SU-DHL-6 (cell line): ENCODE measurements around the gene SIDT2.

Experiments used
- H2AFZ ChIP-seq: fragments of 200-600 bp; sonication (generic); 2 replicates; pipeline ENCODE4 v1.6.1; 2014; ENCODE audit warnings: low read depth, mild to moderate bottlenecking, moderate library complexity, mixed read lengths, antibody characterized with exemption, low read length; ENCODE audit not compliant: severe bottlenecking
- H3F3A ChIP-seq: fragments of 200-600 bp; shearing (Covaris generic); 2 replicates; pipeline ENCODE4 v1.6.0; 2016; ENCODE audit warnings: antibody characterized with exemption, mild to moderate bottlenecking; ENCODE audit not compliant: insufficient read depth
- H3K27ac ChIP-seq: fragments of 200-600 bp; sonication (generic); 2 replicates; pipeline ENCODE4 v1.5.1; 2016; ENCODE audit warnings: low read depth, mild to moderate bottlenecking, low read length, moderate library complexity, mixed read lengths
- H3K27me3 ChIP-seq: fragments of 200-600 bp; sonication (generic), shearing (Covaris generic); 2 replicates; pipeline ENCODE4 v1.6.0; 2014; ENCODE audit warnings: mild to moderate bottlenecking, low read length
- H3K36me3 ChIP-seq: fragments of 200-600 bp; sonication (generic); 2 replicates; pipeline ENCODE4 v1.6.1; 2014; ENCODE audit warnings: mild to moderate bottlenecking, low read length, mixed read lengths
- H3K4me2 ChIP-seq: fragments of 300-600, 200-600 bp; shearing (Covaris generic), sonication (generic); 2 replicates; pipeline ENCODE4 v1.6.0; 2014; ENCODE audit warnings: low read length, low read depth, mild to moderate bottlenecking; ENCODE audit not compliant: poor library complexity, severe bottlenecking
- H3K4me3 ChIP-seq: fragments of 200-600 bp; sonication (generic); 2 replicates; pipeline ENCODE4 v1.5.1; 2014; ENCODE audit warnings: antibody characterized with exemption, low read length, mild to moderate bottlenecking, mixed read lengths; ENCODE audit not compliant: insufficient read depth, poor library complexity, severe bottlenecking
- H3K79me2 ChIP-seq: fragments of 200-600 bp; sonication (generic); 2 replicates; pipeline ENCODE4 v1.6.1; 2014; ENCODE audit warnings: mild to moderate bottlenecking, low read length, moderate library complexity; ENCODE audit not compliant: insufficient read depth
- H3K9ac ChIP-seq: fragments of 200-600 bp; sonication (generic); 2 replicates; pipeline ENCODE4 v1.7.0; 2014; ENCODE audit warnings: mild to moderate bottlenecking, low read length
- H3K9me2 ChIP-seq: fragments of 200-600 bp; sonication (generic); replicated peaks from 2 replicates; pipeline ENCODE4 v1.6.1; 2014; ENCODE audit warnings: low read length; ENCODE audit not compliant: insufficient read depth
- H3K9me3 ChIP-seq: fragments of 200-600 bp; sonication (generic); 2 replicates; pipeline ENCODE4 v1.6.1; 2014; ENCODE audit warnings: low read length, mixed read lengths; ENCODE audit not compliant: insufficient read depth
- H4K20me1 ChIP-seq: fragments of 200-600 bp; sonication (generic); 2 replicates; pipeline ENCODE4 v1.6.1; 2014; ENCODE audit warnings: low read depth, mild to moderate bottlenecking, antibody characterized with exemption, low read length, moderate library complexity, mixed read lengths
- CTCF ChIP-seq: fragments of 200-600 bp; sonication (generic); IDR thresholded peaks from one replicate; pipeline ENCODE4 v1.5.1; 2017; ENCODE audit warnings: antibody characterized with exemption, mild to moderate bottlenecking, low read length, moderate library complexity; ENCODE audit not compliant: insufficient read depth, poor library complexity, severe bottlenecking
- EZH2phosphoT487 ChIP-seq: fragments of 200-600 bp; sonication (generic), shearing (Covaris generic); conservative IDR thresholded peaks from 2 replicates; pipeline ENCODE4 v1.6.1; 2018; ENCODE audit warnings: mild to moderate bottlenecking, antibody characterized with exemption, low read length, moderate library complexity, mixed read lengths

Gene SIDT2

GRCh38 chr11:117192401-117192875, 13.9 kb downstream of the SIDT2 start:
- Histone ChIP-seq H3K27ac (no peak overlapping the region), H3K79me2 (no peaks in the 10 kb centered on the region), H3K9ac (no peak overlapping the region), H3K27me3 (no peaks in the 10 kb centered on the region), H3K4me3 (no peak overlapping the region), H3K36me3 (no peaks in the 10 kb centered on the region), H3K4me2 (no peak overlapping the region), H3K9me2 (no peaks in the 10 kb centered on the region), H3K9me3 (no peaks in the 10 kb centered on the region), H3F3A (no peaks in the 10 kb centered on the region), H4K20me1 (no peaks in the 10 kb centered on the region), H2AFZ (no peak overlapping the region)
- no peak for TF ChIP-seq CTCF
- TF ChIP-seq EZH2phosphoT487, result no peak

- Histone ChIP-seq H3K27me3 (no peaks in the 10 kb centered on the region), H4K20me1 (no peaks in the 10 kb centered on the region), H3K9me3 (no peaks in the 10 kb centered on the region), H3K27ac (no peak overlapping the region), H3F3A (no peaks in the 10 kb centered on the region), H2AFZ (no peak overlapping the region), H3K79me2 (no peaks in the 10 kb centered on the region), H3K4me2 (no peak overlapping the region), H3K9ac (no peak overlapping the region), H3K9me2 (no peaks in the 10 kb centered on the region), H3K36me3 (no peaks in the 10 kb centered on the region), H3K4me3 (no peak overlapping the region)
- no peak for TF ChIP-seq EZH2phosphoT487
- no peak for TF ChIP-seq CTCF
These were observed 14.8 kb downstream of the SIDT2 start for GRCh38 chr11:117193130-117194020.

DNA sequence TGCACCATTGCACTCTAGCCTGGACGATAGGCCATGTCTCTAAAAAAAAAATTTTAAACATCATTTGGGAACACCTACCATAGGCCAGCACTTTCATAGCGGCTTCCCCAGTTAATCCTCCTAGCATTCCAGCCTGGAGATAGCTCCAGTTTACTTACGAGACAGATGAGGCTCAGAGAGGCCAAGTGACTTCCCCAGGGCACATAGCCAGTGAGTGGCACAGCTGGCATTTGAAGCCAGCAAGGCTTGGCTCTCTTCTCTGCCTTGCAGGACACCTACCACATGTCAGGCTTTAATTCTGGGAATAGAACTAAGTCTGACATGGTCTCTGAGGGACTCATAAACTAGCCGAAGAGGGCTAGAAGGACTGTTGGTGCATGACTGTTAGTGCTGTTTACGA, 15.7 kb downstream of the SIDT2 start:
- Histone ChIP-seq H3K27me3 (no peaks in the 10 kb centered on the region), H3K27ac (no peak overlapping the region), H3K4me3 (no peak overlapping the region), H2AFZ (no peak overlapping the region), H3K9me3 (no peaks in the 10 kb centered on the region), H3K79me2 (no peaks in the 10 kb centered on the region), H4K20me1 (no peaks in the 10 kb centered on the region), H3K9ac (no peak overlapping the region), H3F3A (no peaks in the 10 kb centered on the region), H3K36me3 (no peaks in the 10 kb centered on the region), H3K4me2 (no peak overlapping the region), H3K9me2 (no peaks in the 10 kb centered on the region)
- TF ChIP-seq EZH2phosphoT487 (no peak), CTCF (no peak)
